ENCODE results near the gene TXNDC2. TPM values are rescaled to one million over a fixed set of nuclear protein-coding genes. Genes with fewer than 3 reads are reported as not detected.
"Not testable (repeated sequence)": the region's sequence is repeated elsewhere in the genome, so short reads cannot be mapped to it uniquely, and the experiment has no call there.

TXNDC2 gene
- total and polyA plus RNA-seq, 3 donors from 2014 or later = 15.3 to 212 (median 30.5) TPM

DNA sequence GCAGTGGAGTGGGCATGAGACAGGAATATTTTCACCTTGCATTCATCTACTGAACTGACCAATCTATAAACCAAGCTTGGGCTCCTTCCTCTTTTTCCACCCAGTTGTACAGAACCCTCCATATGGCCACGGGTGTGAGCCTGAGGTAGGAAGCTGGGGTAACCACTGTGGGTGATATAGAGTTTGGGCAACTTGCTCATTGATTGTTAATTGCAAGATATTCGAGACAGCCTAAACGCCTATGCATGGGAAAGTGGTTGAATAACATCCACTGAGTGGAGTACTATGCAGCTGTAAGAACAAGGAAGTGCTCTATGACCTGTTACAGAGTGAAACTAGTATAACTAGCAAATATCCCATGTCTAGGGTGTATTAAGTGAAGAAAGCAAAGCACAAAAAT is 20.7 kb downstream of the TXNDC2 start:
- 88 to 89% methylated on average over 3 of the region's 3 CpGs for WGBS, 2 donors
- H3K4me1 ChIP-seq = no peaks in the 10 kb centered on the region
- no peak for DNase-seq
- H3K4me3 ChIP-seq = no peak overlapping the region
- H3K27ac ChIP-seq = no peak overlapping the region
- no peaks in the 10 kb centered on the region for H3K27me3 ChIP-seq
- intact Hi-C loops (cut with DNase I; ENCODE audit: low total_unique reads) = no loop called here
- H3K9me3 ChIP-seq = no peaks in the 10 kb centered on the region
- no peaks in the 10 kb centered on the region for H3K36me3 ChIP-seq (ENCODE audit: low read depth, missing control alignments)
- TF ChIP-seq, protein P1, sequence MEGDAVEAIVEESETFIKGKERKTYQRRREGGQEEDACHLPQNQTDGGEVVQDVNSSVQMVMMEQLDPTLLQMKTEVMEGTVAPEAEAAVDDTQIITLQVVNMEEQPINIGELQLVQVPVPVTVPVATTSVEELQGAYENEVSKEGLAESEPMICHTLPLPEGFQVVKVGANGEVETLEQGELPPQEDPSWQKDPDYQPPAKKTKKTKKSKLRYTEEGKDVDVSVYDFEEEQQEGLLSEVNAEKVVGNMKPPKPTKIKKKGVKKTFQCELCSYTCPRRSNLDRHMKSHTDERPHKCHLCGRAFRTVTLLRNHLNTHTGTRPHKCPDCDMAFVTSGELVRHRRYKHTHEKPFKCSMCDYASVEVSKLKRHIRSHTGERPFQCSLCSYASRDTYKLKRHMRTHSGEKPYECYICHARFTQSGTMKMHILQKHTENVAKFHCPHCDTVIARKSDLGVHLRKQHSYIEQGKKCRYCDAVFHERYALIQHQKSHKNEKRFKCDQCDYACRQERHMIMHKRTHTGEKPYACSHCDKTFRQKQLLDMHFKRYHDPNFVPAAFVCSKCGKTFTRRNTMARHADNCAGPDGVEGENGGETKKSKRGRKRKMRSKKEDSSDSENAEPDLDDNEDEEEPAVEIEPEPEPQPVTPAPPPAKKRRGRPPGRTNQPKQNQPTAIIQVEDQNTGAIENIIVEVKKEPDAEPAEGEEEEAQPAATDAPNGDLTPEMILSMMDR (IDR thresholded peaks at IDR 0.05) = no peak
- TF ChIP-seq POLR2A (IDR thresholded peaks at IDR 0.05) = no peak

DNA sequence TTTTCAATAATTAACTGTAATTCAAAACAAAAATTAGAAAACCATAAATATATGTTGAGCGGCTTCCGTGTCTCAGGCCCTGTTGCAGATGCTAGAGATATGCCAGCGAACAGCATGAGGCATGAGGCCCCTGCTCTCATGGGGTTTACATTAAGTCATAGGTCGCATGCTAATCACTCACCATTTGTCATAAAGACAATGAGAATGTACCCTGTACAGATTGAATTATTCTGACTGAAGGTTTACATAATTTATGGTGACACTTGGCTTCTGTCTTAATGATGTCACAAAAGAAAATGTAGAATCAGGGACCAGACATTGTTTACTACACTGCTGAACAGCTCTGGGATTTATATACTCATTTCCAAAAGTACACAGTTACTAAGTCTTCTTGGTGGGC is 22.1 kb downstream of the TXNDC2 start:
- H3K4me1 ChIP-seq = no peaks in the 10 kb centered on the region
- no peak overlapping the region for H3K27ac ChIP-seq
- 88% methylated on average over 4 of the region's 4 CpGs for WGBS, 2 donors
- intact Hi-C loops (cut with DNase I; ENCODE audit: low total_unique reads) = no loop called here
- no peak for DNase-seq
- TF ChIP-seq, protein P1 (IDR thresholded peaks at IDR 0.05) = no peak
- TF ChIP-seq POLR2A (IDR thresholded peaks at IDR 0.05) = no peak
- no peaks in the 10 kb centered on the region for H3K36me3 ChIP-seq (ENCODE audit: low read depth, missing control alignments)
- no peak overlapping the region for H3K4me3 ChIP-seq
- no peaks in the 10 kb centered on the region for H3K27me3 ChIP-seq
- H3K9me3 ChIP-seq = no peaks in the 10 kb centered on the region

DNA sequence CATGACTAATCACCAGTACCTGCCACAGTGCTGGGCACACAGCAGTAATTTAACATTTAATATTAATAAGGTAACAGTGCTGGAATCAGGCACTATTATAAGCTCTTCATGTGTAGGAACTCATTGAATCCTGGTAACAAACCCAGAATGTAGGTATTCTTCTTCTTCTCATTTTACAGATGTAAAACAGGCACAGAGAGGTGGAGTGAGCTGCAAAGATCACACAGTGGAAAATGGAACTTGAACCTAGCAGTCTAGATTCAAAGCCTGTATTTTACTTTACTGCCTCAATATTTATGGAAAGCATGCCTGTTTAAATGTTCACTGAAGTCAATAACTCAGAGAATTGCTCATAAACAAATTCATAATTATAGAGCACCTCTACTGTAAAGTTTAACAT is 24.3 kb downstream of the TXNDC2 start:
- intact Hi-C loops (cut with DNase I; ENCODE audit: low total_unique reads) = no loop called here
- Histone ChIP-seq H3K36me3 (ENCODE audit: low read depth, missing control alignments) (no peaks in the 10 kb centered on the region), H3K27ac (no peak overlapping the region)

GRCh38 chr18:9910661-9911060 is 24.9 kb downstream of the TXNDC2 start:
- Histone ChIP-seq H3K27me3 (no peaks in the 10 kb centered on the region), H3K36me3 (ENCODE audit: low read depth, missing control alignments) (no peaks in the 10 kb centered on the region), H3K4me3 (no peak overlapping the region), H3K9me3 (no peaks in the 10 kb centered on the region), H3K27ac (no peak overlapping the region), H3K4me1 (peaks cover under 1% of the 10 kb centered on the region)
- 94% methylated on average over 2 of the region's 2 CpGs for WGBS, 2 donors
- TF ChIP-seq, protein P1 (IDR thresholded peaks at IDR 0.05) = no peak
- no peak for TF ChIP-seq POLR2A (IDR thresholded peaks at IDR 0.05)
- DNase-seq = no peak
- intact Hi-C loops (cut with DNase I; ENCODE audit: low total_unique reads) = no loop called here

More for the DNA sequence above, 24.3 kb downstream of the TXNDC2 start:
- H3K9me3 ChIP-seq = no peaks in the 10 kb centered on the region
- H3K27me3 ChIP-seq = no peaks in the 10 kb centered on the region
- no peaks in the 10 kb centered on the region for H3K4me1 ChIP-seq
- no peak for DNase-seq
- TF ChIP-seq POLR2A (IDR thresholded peaks at IDR 0.05) = no peak
- TF ChIP-seq, protein P1 (IDR thresholded peaks at IDR 0.05) = no peak
- no peak overlapping the region for H3K4me3 ChIP-seq

DNA sequence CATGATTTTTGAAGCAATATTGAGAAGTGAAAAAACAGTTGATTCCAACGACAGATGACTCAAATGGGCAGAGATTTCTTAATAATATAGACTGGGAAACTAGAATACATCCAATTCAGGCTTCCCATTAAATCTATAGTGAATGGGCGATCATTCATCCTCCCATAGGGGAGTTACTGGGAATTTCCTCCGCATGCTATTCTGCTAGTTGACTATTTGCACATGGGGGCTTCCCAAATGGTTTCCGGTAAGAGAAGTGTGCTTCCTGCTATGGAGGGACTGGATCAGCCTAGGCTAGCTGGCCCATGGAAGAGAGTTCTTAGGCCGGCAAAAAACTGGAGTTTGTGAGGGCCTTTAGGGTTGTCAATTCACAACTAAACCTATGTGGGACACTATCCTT is 25.5 kb downstream of the TXNDC2 start:
- Histone ChIP-seq H3K4me3 (no peak overlapping the region), H3K4me1 (peaks cover 6% of the 10 kb centered on the region), H3K9me3 (no peaks in the 10 kb centered on the region), H3K36me3 (ENCODE audit: low read depth, missing control alignments) (no peaks in the 10 kb centered on the region), H3K27me3 (no peaks in the 10 kb centered on the region), H3K27ac (no peak overlapping the region)
- no peak for TF ChIP-seq POLR2A (IDR thresholded peaks at IDR 0.05)
- TF ChIP-seq, protein P1 (IDR thresholded peaks at IDR 0.05) = no peak
- 91 to 95% methylated on average over 5 of the region's 5 CpGs for WGBS, 2 donors
- intact Hi-C loops (cut with DNase I; ENCODE audit: low total_unique reads) = no loop called here
- DNase-seq = no peak

DNA sequence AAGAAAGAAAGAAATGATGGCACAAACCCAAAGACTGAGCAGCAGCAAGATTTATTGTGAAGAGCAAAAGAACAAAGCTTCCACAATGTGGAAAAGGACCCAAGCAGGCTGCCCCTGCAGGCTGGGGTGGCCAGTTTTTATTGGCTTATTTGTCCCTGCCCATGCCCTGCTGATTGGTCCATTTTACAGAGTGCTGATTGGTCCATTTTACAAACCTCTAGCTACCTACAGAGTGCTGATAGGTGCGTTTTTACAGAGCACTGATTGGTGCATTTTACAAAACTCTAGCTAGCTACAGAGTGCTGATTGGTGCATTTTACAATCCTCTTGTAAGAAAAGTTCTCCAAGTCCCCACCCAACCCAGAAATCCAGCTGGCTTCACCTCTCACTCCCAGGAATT is 26.5 kb downstream of the TXNDC2 start:
- H3K4me1 ChIP-seq = peaks cover 14% of the 10 kb centered on the region
- H3K27ac ChIP-seq; H3K36me3 ChIP-seq (ENCODE audit: low read depth, missing control alignments); H3K9me3 ChIP-seq; H3K27me3 ChIP-seq; intact Hi-C loops (cut with DNase I; ENCODE audit: low total_unique reads): not testable (repeated sequence)
- DNase-seq = peak; percentile 50
- peak overlapping the region in 1 of 2 donors; percentile 96 for H3K4me3 ChIP-seq
- WGBS, 2 donors = 75 to 91% methylated on average over 1 of the region's 1 CpG
